ENCODE results near the gene RPL3.

RPL3 gene

DNA sequence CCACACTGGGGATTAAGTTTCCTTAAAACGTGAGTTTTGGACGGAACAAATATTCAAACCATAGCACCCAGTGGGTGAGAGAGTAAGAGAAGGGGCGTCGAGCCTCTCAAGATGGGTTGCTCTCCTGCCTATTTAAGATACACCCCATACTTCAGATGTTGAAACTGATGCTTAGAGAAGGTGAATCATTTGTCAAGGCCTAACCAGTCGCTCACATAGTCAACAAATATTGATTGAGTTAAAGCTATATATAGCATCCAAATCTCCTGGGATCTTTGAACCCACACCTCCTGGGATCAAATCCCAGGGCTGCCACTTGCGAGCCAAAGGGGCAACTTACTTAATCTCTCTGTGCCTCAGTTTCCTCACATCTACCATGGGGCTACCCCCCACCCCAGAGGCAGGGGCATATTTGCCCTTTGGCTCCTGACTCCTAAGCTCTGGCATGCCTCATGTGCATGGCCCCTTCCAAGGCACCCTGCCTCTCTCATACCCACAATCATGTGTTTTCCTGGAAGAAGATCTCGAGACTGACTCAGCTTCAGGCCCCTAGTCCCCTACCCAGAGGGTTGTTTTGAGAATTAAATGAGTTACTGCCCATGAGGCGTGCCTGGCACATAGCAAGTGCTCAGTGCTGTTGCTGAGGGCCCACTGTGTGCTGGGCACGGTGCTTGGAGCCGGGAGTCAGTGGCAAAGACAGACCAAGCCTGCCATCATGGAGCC lies 55.6 kb downstream of the RPL3 start:
- H3K4me3 ChIP-seq (ENCODE audit: low read depth, low read length) = no peak overlapping the region
- TF ChIP-seq, protein P1, sequence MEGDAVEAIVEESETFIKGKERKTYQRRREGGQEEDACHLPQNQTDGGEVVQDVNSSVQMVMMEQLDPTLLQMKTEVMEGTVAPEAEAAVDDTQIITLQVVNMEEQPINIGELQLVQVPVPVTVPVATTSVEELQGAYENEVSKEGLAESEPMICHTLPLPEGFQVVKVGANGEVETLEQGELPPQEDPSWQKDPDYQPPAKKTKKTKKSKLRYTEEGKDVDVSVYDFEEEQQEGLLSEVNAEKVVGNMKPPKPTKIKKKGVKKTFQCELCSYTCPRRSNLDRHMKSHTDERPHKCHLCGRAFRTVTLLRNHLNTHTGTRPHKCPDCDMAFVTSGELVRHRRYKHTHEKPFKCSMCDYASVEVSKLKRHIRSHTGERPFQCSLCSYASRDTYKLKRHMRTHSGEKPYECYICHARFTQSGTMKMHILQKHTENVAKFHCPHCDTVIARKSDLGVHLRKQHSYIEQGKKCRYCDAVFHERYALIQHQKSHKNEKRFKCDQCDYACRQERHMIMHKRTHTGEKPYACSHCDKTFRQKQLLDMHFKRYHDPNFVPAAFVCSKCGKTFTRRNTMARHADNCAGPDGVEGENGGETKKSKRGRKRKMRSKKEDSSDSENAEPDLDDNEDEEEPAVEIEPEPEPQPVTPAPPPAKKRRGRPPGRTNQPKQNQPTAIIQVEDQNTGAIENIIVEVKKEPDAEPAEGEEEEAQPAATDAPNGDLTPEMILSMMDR (IDR thresholded peaks at IDR 0.05; ENCODE audit: low read depth, low read length) = no peak
